ENCODE measurements around the gene CFAP20DC. TPM values are rescaled to one million over a fixed set of nuclear protein-coding genes. Genes with fewer than 3 reads are reported as not detected.
"Not testable (repeated sequence)": the region's sequence is repeated elsewhere in the genome, so short reads cannot be mapped to it uniquely, and the experiment has no call there.

CFAP20DC gene
- total RNA-seq, 1 donor from 2014 or later: 2.0 TPM

DNA sequence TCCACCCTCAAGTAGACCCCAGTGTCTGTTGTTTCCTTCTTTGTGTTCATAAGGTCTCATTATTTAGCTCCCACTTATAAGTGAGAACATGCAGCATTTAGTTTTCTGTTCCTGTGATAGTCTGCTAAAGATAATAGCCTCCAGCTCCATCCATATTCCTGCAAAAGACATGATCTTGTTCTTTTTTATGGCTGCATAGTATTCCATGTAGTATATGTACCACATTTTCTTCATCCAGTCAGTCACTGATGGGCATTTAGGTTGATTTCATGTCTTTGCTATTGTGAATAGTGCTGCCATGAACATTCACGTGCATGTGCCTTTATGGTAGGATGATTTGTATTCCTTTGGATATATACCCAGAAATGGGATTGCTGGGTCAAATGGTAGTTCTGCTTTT lies 82.0 kb downstream of the CFAP20DC start:
- FAIRE-seq; DNase-seq (ENCODE audit: low spot score in 2 of 2): not testable (repeated sequence)

DNA sequence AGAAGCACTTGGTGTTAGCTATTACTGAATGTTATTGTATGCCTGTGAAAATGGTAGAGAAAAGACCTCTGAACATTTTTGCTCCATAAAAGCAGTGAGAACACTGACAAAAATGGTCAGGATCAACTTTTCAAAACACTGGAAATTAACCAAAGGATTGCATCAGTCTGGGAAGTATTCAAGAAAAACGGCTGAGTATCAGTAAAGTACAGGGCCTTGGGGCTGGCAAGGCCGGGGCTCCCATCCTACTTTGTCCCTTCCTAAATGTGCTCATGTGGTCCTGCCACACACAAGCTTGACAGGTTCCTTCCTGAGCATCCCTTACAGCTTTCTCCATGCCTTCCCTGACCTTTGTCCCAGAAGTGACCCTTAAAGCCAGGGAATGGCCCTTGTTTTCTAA lies 84.0 kb downstream of the CFAP20DC start:
- FAIRE-seq (no peak), DNase-seq (ENCODE audit: low spot score in 2 of 2) (no peak)

DNA sequence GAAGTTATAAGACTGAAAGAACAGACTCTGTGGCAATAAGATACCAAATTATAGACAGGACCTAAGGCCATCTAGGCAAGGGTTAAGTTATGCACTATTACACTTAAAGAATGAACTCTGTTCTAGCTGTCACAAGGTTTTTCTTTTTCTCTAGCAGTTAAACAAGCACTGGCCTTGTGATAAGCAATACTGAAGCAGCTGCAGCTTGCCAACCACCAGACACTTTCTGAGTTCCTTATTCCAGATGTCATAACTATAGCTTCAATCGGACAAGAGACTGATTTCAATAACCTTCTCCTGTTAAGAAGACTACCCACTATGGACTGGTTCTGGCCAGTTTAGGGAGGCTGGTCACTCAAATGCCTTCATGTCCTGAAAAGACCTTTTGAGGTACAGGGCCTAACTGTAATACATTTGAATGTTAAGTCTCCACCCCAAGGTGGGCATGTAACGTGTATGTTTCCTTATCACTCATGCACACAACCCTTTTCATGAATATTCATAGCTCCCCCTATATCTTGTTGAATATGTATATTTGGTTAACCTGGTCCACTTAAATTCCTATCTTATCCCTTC lies 85.8 kb downstream of the CFAP20DC start:
- no peak for DNase-seq (ENCODE audit: low spot score in 2 of 2)
- FAIRE-seq: no peak

DNA sequence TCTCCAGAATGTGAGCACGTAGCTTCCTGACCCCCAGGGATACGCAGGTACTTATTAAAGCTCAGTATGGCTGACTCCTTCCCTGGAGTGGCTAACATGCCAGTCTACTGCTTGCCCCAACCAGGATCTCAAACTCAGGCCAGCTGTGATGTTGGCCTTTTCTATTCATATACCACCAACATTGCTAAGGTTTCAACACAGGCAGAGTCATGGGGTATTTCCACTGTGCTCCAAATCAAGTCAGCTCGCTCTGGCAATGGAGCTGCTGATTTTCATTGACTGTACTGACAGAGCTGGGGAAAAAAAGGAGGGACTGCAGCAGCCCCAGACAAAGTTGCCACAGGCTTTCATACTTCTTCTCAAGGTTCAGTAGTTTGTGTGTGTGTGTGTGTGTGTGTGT lies 87.0 kb downstream of the CFAP20DC start:
- DNase-seq (ENCODE audit: low spot score in 2 of 2): no peak
- no peak for FAIRE-seq

DNA sequence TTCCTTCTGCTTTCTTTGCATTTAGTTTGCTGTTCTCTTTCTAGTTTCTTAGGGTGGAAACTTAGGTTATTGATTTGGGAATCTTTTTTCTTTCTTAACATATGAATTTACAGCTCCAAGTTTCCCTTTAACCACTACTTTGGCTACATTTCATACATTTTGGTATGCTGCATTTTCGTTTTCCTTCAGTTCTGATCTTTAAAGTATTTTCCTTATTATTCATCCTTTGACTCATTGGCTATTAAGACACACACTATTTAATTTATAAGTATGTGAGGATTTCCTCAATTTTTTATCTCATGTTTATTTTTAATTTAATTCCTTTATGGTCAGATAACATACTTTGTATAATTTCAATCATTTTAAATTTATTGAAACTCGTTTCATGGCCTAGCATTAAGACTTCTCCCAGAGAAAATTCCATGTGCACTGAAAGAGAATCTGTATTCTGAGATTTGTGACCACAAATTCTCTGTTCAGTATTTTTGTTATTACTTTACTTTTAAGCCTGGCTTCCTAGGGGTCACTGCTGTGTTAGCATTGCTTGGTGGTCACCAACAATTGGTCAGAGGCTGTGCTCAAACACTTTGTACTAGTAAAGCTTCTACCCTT lies 87.7 kb downstream of the CFAP20DC start:
- no peak for FAIRE-seq
- DNase-seq (ENCODE audit: low spot score in 2 of 2): no peak

DNA sequence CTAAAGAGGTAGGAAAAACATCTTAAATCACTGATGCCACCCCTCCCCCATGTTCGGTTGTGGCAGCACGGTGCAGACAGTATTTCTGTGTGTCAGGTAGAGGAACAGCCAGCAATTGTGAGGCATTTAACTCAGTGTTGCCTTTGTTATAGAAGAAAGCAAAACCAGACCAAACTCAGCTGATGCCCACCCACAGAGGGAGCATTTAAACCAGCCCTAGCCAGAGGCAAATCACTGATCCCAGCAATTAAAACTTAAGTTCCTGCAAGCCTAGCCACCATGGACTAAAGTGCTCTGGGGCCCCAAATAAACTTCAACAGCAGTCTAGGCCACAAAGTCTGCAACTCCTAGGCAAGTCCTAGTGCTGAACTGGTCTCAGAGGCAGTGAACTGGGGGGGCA lies 94.5 kb downstream of the CFAP20DC start:
- DNase-seq (ENCODE audit: low spot score in 2 of 2): no peak
- FAIRE-seq: no peak

DNA sequence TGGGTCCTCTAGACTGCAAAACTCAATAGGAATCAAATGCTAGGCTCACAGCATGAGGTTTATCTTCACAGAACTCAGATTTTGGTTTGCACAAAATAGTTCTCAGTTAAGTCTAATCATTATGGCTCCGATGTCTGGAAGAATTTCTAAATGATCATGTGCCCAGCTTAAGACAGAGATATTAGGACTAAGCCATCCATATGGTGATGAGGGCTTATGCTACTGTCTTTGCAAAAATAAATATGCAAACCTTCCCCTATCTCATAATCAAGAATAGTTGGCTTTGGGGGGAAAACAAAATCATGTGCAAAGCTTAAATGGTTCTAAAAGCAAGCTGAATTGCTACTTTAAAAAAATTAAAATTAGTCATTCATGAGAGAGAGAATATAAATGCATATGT lies 96.5 kb downstream of the CFAP20DC start:
- DNase-seq (ENCODE audit: low spot score in 2 of 2): no peak
- no peak for FAIRE-seq

DNA sequence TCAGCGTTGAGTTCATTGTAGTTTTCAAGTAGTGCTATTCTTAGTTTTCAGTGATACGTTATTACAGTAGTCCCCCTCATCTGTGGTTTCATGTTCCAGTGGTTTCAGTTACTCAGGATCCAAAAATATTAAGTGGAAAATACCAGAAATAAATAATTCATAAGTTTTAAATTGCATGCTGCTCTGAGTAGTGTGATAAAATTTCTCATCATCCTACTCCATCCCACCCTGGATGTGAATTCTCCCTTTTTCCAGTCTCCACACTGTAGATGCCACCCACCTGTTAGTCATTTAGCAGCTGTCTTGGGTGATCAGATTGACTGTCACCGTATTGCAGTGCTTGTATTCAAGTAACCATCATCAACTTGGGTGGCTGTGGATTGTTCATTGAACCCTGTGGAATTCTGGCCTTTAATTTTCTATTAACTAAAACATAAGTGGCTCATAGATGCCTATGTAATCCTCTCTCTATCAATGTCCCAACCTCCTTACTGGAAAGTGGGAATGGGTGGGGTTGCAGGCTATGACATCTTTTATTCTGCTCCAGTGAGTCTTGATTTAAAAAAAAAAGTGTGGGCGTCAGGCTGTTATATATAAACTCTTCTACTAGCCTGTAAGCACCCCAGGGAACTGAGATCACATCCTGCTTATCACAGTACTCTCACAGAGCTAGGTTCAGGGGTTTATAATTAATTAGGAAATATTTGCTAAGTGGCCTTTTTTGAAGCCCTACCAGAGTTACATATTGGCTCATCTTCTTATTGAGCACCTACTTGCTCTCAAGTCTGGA lies 97.5 kb downstream of the CFAP20DC start:
- DNase-seq (ENCODE audit: low spot score in 2 of 2): no peak
- FAIRE-seq: no peak

DNA sequence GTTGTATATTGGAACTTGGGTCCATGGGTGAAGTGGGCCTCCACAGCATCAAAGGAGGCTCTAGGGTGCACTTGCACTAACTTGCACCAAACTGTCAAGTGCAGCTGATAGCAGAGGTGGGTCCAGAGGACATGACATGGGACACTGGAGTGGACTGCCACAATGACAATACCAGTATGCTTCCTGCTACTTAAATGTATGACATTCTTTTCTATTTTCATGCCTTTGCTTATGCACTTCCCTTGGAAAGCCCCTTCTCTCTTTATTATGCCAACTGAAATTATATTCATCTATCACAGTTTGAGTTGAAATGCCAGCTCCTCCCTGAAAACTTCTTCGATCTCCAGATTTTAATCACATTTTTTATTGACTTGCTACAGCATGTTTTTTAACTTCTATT lies 101.8 kb downstream of the CFAP20DC start:
- FAIRE-seq: no peak

DNA sequence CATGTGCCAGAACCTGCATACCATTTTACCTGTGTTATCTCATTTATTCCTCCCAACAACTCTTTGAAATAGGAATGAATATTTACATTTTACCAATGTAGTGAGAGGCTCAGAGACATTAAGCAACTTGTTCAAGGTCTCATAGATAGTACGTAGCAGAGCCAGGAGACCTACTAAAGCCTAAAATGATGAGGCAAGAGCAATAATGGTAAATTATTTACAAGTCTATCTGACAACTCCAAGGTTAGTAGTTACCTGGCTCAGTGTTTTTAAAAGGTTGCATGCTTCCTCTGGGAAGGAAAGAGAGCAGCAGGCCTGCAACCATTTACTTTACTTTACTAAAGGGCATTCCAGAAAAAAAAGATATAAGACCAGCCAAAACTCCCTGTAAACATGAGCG lies 103.0 kb downstream of the CFAP20DC start:
- no peak for FAIRE-seq

More for the DNA sequence above, 101.8 kb downstream of the CFAP20DC start:
- no peak for DNase-seq (ENCODE audit: low spot score in 2 of 2)

DNA sequence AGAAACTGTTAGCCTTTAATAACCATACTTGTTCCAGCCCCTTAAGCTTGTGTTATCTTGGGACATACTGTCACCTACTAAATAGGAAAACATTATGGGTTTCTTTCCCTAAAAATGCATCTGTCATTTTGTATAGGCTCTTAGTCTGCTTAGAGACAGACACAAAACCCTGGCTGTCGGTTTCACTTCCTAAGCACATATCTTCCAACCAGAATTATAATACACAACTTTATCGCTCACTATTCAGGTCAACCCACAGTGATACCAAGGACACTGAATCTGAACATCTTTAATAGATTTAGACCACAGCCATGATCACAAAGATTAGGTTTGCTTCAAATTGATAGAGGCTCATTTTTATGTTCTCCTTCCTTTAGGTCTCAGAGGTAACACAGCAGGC lies 111.8 kb downstream of the CFAP20DC start:
- DNase-seq (ENCODE audit: low spot score in 2 of 2) (no peak), FAIRE-seq (no peak)

More for the DNA sequence above, 103.0 kb downstream of the CFAP20DC start:
- DNase-seq (ENCODE audit: low spot score in 2 of 2): no peak

DNA sequence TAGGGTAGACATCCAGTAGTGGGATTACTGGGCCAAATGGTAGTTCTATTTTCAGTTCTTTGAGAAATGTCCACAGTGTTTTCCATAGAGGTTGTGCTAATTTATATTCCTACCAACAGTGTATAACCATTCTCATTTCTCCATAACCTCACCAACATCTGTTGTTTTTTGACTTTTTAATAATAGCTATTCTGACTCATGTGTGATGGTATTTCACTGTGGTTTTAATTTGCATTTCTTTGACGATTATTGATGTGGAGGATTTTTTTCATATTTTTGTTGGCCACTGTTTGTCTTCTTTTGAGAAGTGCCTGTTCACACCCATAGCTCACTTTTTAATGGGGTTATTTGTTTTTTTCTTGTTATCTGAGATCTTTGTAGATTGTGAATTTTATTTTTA lies 125.2 kb downstream of the CFAP20DC start:
- DNase-seq (ENCODE audit: low spot score in 2 of 2) (no peak), FAIRE-seq (no peak)

DNA sequence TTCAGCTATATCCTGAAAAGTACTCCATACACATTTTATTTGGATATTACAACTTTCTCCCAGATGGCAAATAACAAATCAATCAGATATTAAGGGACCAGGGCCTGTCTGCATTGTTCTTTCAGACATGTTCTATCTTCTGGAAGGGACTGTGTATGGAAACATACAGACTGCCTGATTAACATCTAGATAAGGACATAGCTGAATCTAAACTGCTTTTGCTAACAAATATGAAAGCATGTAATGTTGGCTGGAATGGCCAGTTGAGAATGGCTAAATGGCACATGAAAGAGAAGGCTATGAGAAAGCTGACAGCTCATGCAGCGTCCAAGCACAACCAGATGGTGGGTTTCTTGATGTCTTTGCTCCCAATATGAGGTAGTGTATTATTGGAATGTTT lies 149.4 kb downstream of the CFAP20DC start:
- DNase-seq (ENCODE audit: low spot score in 2 of 2): no peak
- FAIRE-seq: no peak

DNA sequence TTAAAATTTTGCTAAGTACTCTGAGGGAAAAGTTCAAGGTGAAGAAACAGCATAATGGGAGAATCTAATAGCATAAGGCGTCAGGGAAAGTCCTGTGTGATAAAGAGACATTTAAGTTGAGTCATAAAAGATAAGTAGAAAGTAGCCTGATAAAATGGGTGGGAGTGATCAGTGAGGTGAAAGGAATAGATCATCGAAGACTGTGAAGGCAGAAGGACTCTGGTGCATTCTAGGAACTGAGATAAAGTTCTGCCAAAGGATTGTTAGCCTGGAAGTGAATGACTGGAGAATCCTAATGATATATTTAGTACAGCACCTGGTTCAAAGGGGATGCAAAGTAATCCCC lies 149.9 kb downstream of the CFAP20DC start:
- no peak for DNase-seq (ENCODE audit: low spot score in 2 of 2)
- FAIRE-seq: no peak

DNA sequence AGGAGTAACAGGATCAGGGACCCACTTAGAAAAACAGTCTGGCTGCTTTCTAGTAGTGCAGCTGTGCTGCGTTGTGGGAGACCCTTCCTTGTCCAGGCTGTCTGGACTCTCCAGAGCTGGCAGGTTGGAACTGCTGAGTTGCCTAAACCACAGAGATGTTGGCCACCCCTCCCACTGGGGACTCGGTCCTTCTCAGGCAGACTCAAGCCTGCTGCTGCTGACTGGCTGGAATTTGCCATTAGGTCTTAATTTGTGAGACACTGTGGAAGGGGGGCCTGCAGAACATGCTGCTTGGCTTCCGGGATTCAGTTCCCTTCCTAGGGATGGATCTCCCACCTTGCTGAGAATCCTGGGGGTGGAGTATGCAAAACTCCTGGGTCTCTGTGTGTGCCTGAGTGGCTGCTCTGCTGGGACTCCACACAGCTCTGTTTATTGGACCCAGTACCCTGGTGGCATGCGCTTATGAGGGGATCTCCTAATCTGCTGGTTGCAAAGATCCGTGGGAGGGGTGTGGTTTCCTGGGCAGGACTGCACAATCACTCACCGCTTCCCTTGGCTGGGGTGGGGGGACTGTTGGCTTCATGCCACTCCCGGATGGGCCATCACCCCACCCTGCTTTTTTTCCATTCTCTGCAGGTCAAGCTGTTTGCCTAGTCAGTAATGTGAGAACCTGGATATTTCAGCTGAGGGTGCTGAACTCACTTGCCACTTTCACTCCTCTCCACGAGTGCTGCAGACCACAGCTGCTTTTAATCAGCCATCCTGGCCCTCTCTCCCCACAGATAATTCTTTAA lies 150.5 kb downstream of the CFAP20DC start:
- FAIRE-seq: no peak
- no peak for DNase-seq (ENCODE audit: low spot score in 2 of 2)

DNA sequence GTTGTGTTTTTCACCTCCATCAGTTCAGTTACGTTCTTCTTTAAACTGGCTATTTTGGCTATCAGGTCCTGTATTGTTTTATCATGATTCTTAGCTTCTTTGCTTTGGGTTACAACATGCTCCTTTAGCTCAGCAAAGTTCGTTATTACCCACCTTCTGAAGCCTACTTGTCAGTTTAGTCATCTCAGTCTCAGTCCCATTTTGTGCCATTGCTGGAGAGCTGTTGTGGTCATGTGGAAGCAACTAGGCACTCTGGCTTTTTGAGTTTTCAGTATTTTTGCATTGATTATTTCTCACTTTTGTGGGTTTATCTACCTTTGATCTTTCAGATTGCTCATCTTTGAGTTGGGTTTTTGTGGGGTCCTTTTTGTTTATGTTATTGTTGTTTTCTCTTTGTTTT lies 151.3 kb downstream of the CFAP20DC start:
- DNase-seq (ENCODE audit: low spot score in 2 of 2) (no peak), FAIRE-seq (no peak)

DNA sequence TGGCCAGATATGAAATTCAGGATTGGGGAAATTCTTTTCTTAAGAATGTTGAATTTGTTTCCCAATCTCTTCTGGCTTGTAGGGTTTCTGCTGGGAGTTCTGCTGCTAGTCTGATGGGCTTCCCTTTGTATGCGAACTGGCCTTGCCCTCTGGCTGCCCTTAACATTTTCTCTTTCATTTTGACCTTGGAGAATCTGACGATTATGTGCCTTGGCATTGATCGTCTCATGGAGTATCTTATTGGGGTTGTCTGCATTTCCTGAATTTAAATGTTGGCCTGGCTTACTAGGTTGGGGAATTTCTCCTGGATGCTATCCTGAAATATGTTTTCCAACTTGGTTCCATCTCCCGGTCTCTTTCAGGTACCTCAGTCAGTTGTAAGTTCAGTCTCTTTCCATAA lies 152.2 kb downstream of the CFAP20DC start:
- no peak for DNase-seq (ENCODE audit: low spot score in 2 of 2)
- FAIRE-seq: no peak

DNA sequence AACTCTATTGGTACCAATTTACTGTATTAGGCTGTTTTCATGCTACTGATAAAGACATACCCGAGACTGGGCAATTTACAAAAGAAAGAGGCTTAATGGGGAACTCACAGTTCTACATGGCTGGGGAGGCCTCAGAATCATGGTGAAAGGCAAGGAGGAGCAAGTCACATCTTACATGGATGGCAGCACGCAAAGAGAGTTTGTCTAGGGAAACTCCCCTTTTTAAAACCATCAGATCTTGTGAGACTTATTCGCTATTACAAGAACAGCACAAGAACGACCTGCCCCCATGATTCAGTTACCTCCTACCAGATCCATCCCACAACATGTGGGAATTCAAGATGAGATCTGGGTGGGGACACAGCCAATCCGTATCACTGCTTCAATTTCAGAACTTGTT lies 154.1 kb downstream of the CFAP20DC start:
- FAIRE-seq: not testable (repeated sequence)

DNA sequence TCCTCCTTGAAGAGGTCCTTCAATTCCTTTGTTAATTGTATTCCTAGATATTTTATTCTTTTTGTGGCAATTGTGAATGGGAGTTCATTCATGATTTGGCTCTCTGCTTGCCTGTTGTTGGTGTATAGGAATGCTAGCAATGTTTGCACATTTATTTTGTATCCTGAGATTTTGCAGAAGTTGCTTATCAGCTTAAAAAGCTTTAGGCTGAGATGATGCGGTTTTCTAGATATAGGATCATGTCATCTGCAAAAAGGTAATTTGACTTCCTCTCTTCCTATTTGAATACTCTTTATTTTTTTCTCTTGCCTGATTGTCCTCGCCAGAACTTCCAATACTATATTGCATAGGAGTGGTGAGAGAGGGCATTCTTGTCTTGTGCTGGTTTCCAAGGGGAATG lies 157.3 kb downstream of the CFAP20DC start:
- FAIRE-seq; DNase-seq (ENCODE audit: low spot score in 2 of 2): not testable (repeated sequence)

More for the DNA sequence above, 154.1 kb downstream of the CFAP20DC start:
- DNase-seq (ENCODE audit: low spot score in 2 of 2): not testable (repeated sequence)

DNA sequence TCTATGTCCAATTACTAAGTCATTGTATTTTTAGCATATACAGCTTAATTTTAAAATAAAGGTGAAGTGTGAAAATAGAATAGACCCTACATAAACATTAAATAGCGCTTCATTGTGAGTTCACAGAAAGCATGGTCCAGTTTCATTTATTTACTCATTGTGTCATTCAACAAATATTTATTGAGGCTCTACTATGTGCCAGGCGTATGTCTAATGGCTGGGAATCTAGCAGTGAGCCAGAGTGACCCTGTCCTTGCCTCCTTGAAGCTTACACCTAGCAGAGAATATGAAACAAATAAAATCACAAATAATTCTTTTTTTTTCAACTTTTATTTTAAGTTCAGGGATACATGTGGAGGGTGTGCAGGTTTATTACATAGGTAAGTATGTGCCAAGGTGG lies 161.7 kb downstream of the CFAP20DC start:
- no peak for FAIRE-seq

DNA sequence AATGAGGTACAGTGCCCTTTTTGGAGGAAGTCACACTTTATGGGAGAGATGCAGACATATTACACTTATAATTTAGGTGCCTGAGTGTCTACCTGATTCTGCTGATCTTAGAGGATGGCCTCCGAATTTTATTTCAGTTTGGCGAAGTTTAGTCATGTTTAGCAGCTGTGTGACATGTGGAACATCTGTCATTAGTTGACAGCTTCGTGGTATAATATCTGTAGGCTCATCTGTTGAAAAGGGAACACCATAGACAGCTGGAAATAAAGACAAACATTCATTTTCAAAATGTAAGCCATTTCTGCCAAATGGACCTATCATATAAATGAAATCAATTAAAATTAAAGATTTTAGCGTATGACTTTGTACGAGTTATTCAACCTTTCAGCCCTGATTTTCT lies 165.4 kb downstream of the CFAP20DC start:
- FAIRE-seq: no peak
- no peak for DNase-seq (ENCODE audit: low spot score in 2 of 2)

More for the DNA sequence above, 161.7 kb downstream of the CFAP20DC start:
- no peak for DNase-seq (ENCODE audit: low spot score in 2 of 2)

Measured in frontal cortex (tissue), 4 donors.